GM18858 (cell line): ENCODE data around the gene CEP112.
"Not testable (repeated sequence)": the region's sequence is repeated elsewhere in the genome, so short reads cannot be mapped to it uniquely, and the experiment has no call there.

Source experiments
- ATAC-seq: cut with Tn5 transposase; IDR thresholded peaks from one replicate; pipeline ENCODE4 v1.9.1; 2021; ENCODE audit not compliant: unreplicated experiment

Gene CEP112

GRCh38 chr17:66165537-66166123, 26.3 kb downstream of the CEP112 start:
- ATAC-seq: no peak

GRCh38 chr17:66155055-66155454, 36.9 kb downstream of the CEP112 start:
- not testable (repeated sequence) for ATAC-seq

- no peak for ATAC-seq
Measured at GRCh38 chr17:66152756-66153155, 39.2 kb downstream of the CEP112 start.

- ATAC-seq: no peak
Measured at GRCh38 chr17:66150708-66151107, 41.2 kb downstream of the CEP112 start.

- no peak for ATAC-seq
Measured at GRCh38 chr17:66149562-66149961, 42.4 kb downstream of the CEP112 start.

GRCh38 chr17:66146394-66146793, 45.5 kb downstream of the CEP112 start:
- ATAC-seq: no peak

- no peak for ATAC-seq
Measured at GRCh38 chr17:66143657-66144282, 48.2 kb downstream of the CEP112 start.

GRCh38 chr17:66142428-66142827, 49.5 kb downstream of the CEP112 start:
- no peak for ATAC-seq

- ATAC-seq: no peak
Measured at GRCh38 chr17:66138120-66138519, 53.8 kb downstream of the CEP112 start.

- no peak for ATAC-seq
Measured at GRCh38 chr17:66135896-66136295, 56.0 kb downstream of the CEP112 start.

- no peak for ATAC-seq
Measured at GRCh38 chr17:66135219-66135618, 56.7 kb downstream of the CEP112 start.

- ATAC-seq: no peak
Measured at GRCh38 chr17:66129759-66130158, 62.2 kb downstream of the CEP112 start.

GRCh38 chr17:66126231-66126630, 65.7 kb downstream of the CEP112 start:
- ATAC-seq: no peak

GRCh38 chr17:66123163-66123562, 68.8 kb downstream of the CEP112 start:
- ATAC-seq: no peak

GRCh38 chr17:66115246-66115645, 76.7 kb downstream of the CEP112 start:
- no peak for ATAC-seq

- ATAC-seq: no peak
Measured at GRCh38 chr17:66114609-66115008, 77.3 kb downstream of the CEP112 start.

GRCh38 chr17:66107731-66108130, 84.2 kb downstream of the CEP112 start:
- ATAC-seq: no peak

GRCh38 chr17:66098040-66098439, 93.9 kb downstream of the CEP112 start:
- no peak for ATAC-seq

- no peak for ATAC-seq
Measured at GRCh38 chr17:66094727-66095126, 97.2 kb downstream of the CEP112 start.

GRCh38 chr17:66091445-66092080, 100.4 kb downstream of the CEP112 start:
- ATAC-seq: no peak

GRCh38 chr17:66089764-66090163, 102.2 kb downstream of the CEP112 start:
- no peak for ATAC-seq

- ATAC-seq: no peak
Measured at GRCh38 chr17:66088173-66088572, 103.8 kb downstream of the CEP112 start.

- no peak for ATAC-seq
Measured at GRCh38 chr17:66087073-66087472, 104.9 kb downstream of the CEP112 start.
